OCI-LY7 (cell line): Measurements from ENCODE around the gene JAK3. TPM values are rescaled to one million over a fixed set of nuclear protein-coding genes. Genes with fewer than 3 reads are reported as not detected.

ENCODE experiments used
- BruUV-seq: library from RNA; stranded (reverse); fragments of 400-500 nt; replicated peaks from 2 replicates; lab custom pipeline; 2021; lab: Mats Ljungman, UMichigan
- CTCF ChIA-PET: fragments of 300-600 bp; sonication (Branson Sonifier 250); formaldehyde crosslinking; loops from one replicate; lab custom pipeline; 2022; ENCODE audit warnings: antibody characterized with exemption; ENCODE audit not compliant: unreplicated experiment; lab: Charles Lee
- POLR2A ChIA-PET: fragments of 300-600 bp; sonication (Branson Sonifier 250); formaldehyde crosslinking; loops from one replicate; lab custom pipeline; 2022; ENCODE audit warnings: antibody characterized with exemption; lab: Charles Lee
- DNase-seq: peaks from one replicate; pipeline ENCODE4 v3.0.0-alpha.2; 2015; ENCODE audit warnings: low spot score
- H2AFZ ChIP-seq: fragments of 200-600 bp; sonication (generic), shearing (Covaris generic); 2 replicates; pipeline ENCODE4 v1.6.1; 2014; ENCODE audit warnings: mild to moderate bottlenecking, antibody characterized with exemption, low read length, moderate library complexity
- H3K27ac ChIP-seq: fragments of 200-600 bp; sonication (generic); 2 replicates; pipeline ENCODE4 v1.5.1; 2014; ENCODE audit warnings: mixed run types, low read depth, mild to moderate bottlenecking, moderate library complexity, low read length, inconsistent platforms; ENCODE audit not compliant: poor library complexity, severe bottlenecking
- H3K36me3 ChIP-seq: fragments of 200-600 bp; sonication (generic); 2 replicates; pipeline ENCODE4 v1.6.1; 2014; ENCODE audit warnings: mild to moderate bottlenecking, antibody characterized with exemption, low read length, moderate library complexity, mixed read lengths; ENCODE audit not compliant: insufficient read depth
- H3K4me1 ChIP-seq: fragments of 200-600 bp; sonication (generic); 2 replicates; pipeline ENCODE4 v1.5.1; 2014; ENCODE audit warnings: mild to moderate bottlenecking, low read length; ENCODE audit not compliant: insufficient read depth, poor library complexity, severe bottlenecking
- H3K4me2 ChIP-seq: fragments of 200-600 bp; sonication (generic); 2 replicates; pipeline ENCODE4 v1.6.1; 2014; ENCODE audit warnings: mild to moderate bottlenecking, low read length
- H3K4me3 ChIP-seq: fragments of 200-600 bp; sonication (generic); 2 replicates; pipeline ENCODE4 v1.5.1; 2014; ENCODE audit warnings: mild to moderate bottlenecking, low read depth, low read length; ENCODE audit not compliant: poor library complexity, severe bottlenecking
- H3K79me2 ChIP-seq: fragments of 200-600 bp; sonication (generic); 2 replicates; pipeline ENCODE4 v1.6.1; 2016; ENCODE audit warnings: low read depth, mild to moderate bottlenecking, low read length, moderate library complexity, mixed read lengths; ENCODE audit not compliant: insufficient read depth
- H3K9me2 ChIP-seq: fragments of 200-600 bp; sonication (generic); 2 replicates; pipeline ENCODE4 v1.6.1; 2016; ENCODE audit warnings: mild to moderate bottlenecking, low read length, mixed read lengths; ENCODE audit not compliant: insufficient read depth
- H3K9me3 ChIP-seq: fragments of 200-600 bp; sonication (generic); 2 replicates; pipeline ENCODE4 v1.6.1; 2014; ENCODE audit warnings: mild to moderate bottlenecking, mixed run types, low read length, mixed read lengths
- H4K20me1 ChIP-seq: fragments of 200-600 bp; sonication (generic); 2 replicates; pipeline ENCODE4 v1.6.1; 2014; ENCODE audit warnings: mild to moderate bottlenecking, antibody characterized with exemption, low read length, moderate library complexity, mixed read lengths; ENCODE audit not compliant: insufficient read depth
- CTCF ChIP-seq: fragments of 200-600 bp; sonication (generic); conservative IDR thresholded peaks from 2 replicates; pipeline ENCODE4 v1.5.1; 2014; ENCODE audit warnings: mild to moderate bottlenecking, antibody characterized with exemption, low read length, moderate library complexity, mixed read lengths
- EZH2phosphoT487 ChIP-seq: fragments of 200-600 bp; sonication (generic); IDR thresholded peaks from 2 replicates; pipeline ENCODE4 v1.6.1; 2018; ENCODE audit warnings: low read depth, borderline replicate concordance, mild to moderate bottlenecking, mixed run types, antibody characterized with exemption, low read length, moderate library complexity, mixed read lengths
- intact Hi-C: fragments of 100-400 bp; cut with micrococcal nuclease; formaldehyde crosslinking; loops from one replicate; pipeline ENCODE4 v1.10.0; 2022; ENCODE audit not compliant: unreplicated experiment
- total RNA-seq, 2 experiments: library from RNA; depleted of rRNA in 1 of 2; stranded (reverse); fragments of >200 nt in 1 of 2; shearing (Covaris generic) in 1 of 2; gene quantifications; 2 replicates each; pipeline ENCODE4 v1.2.3, GENCODE V29; 2014 to 2022

The JAK3 gene
- total RNA-seq, 2 experiments from 2014 or later = 14.0 to 25.3 TPM

GRCh38 chr19:17796013-17796837 lies 51.6 kb downstream of the JAK3 start:
- no peaks in the 10 kb centered on the region for H3K79me2 ChIP-seq
- H3K4me3 ChIP-seq = no peak overlapping the region
- H3K9me2 ChIP-seq = no peaks in the 10 kb centered on the region
- CTCF ChIA-PET = no interaction called here
- H2AFZ ChIP-seq = no peak overlapping the region
- no peak for DNase-seq
- POLR2A ChIA-PET = interaction anchor here (0.6 kb wide), 1 partner anchor 32 kb away, joined by 4 read pairs; no protein-coding TSS in a partner anchor
- no peak overlapping the region for H3K27ac ChIP-seq
- no peaks in the 10 kb centered on the region for H3K36me3 ChIP-seq
- intact Hi-C loops = no loop called here
- no peaks in the 10 kb centered on the region for H3K9me3 ChIP-seq
- BruUV-seq = no TSS peak
- no peak overlapping the region for H3K4me2 ChIP-seq
- TF ChIP-seq EZH2phosphoT487 (no peak), CTCF (no peak)
- no peaks in the 10 kb centered on the region for H4K20me1 ChIP-seq
- H3K4me1 ChIP-seq = peaks cover 4% of the 10 kb centered on the region

- Histone ChIP-seq H2AFZ (no peak overlapping the region), H3K4me2 (no peak overlapping the region), H3K27ac (no peak overlapping the region), H4K20me1 (no peaks in the 10 kb centered on the region), H3K4me3 (no peak overlapping the region), H3K9me2 (no peaks in the 10 kb centered on the region), H3K79me2 (no peaks in the 10 kb centered on the region), H3K4me1 (peaks cover 4% of the 10 kb centered on the region), H3K9me3 (no peaks in the 10 kb centered on the region), H3K36me3 (no peaks in the 10 kb centered on the region)
- no TSS peak for BruUV-seq
- TF ChIP-seq EZH2phosphoT487 (no peak), CTCF (no peak)
- no peak for DNase-seq
- ChIA-PET CTCF (no interaction called here), POLR2A (no interaction called here)
- intact Hi-C loops = no loop called here
These were observed 52.3 kb downstream of the JAK3 start for GRCh38 chr19:17795495-17795856.
